Fibroblast of lung (primary cell): ENCODE results near the gene CAMK2G. TPM values are rescaled to one million over a fixed set of nuclear protein-coding genes. Genes with fewer than 3 reads are reported as not detected.

Experiments used
- DNase-seq, 2 donors: peaks; one replicate each; pipeline versions ENCODE4 v3.0.0 to v3.0.0-alpha.2; 2010; ENCODE audit warnings: low read depth in 2 of 2
- H2AFZ ChIP-seq: 2 replicates; pipeline ENCODE4 v1.5.1; 2012; ENCODE audit warnings: low read length, control low read depth, inconsistent platforms
- H3K27ac ChIP-seq: 2 replicates; pipeline ENCODE4 v1.5.1; 2011; ENCODE audit warnings: low read length, control low read depth; ENCODE audit not compliant: insufficient read depth
- H3K27me3 ChIP-seq: 2 replicates; pipeline ENCODE4 v1.5.1; 2011; ENCODE audit warnings: mild to moderate bottlenecking, low read length; ENCODE audit not compliant: control insufficient read depth, insufficient read depth
- H3K36me3 ChIP-seq: 2 replicates; pipeline ENCODE4 v1.5.1; 2011; ENCODE audit warnings: low read length; ENCODE audit not compliant: control insufficient read depth, insufficient read depth
- H3K4me1 ChIP-seq: 2 replicates; pipeline ENCODE4 v1.5.1; 2011; ENCODE audit warnings: low read length; ENCODE audit not compliant: control insufficient read depth, insufficient read depth; ENCODE audit errors: extremely low read depth
- H3K4me2 ChIP-seq: 2 replicates; pipeline ENCODE4 v1.5.1; 2011; ENCODE audit warnings: low read length, control low read depth; ENCODE audit not compliant: insufficient read depth; ENCODE audit errors: extremely low read depth
- H3K4me3 ChIP-seq, 4 experiments: fragments of 200-600 bp in 1 of 4; sonication (generic) in 1 of 4; replicated peaks in 1 of 4; 2 replicates each; pipeline ENCODE4 v1.5.1; 2011 to 2016; ENCODE audit warnings: low read length in 4 of 4, low read depth in 3 of 4, mild to moderate bottlenecking in 3 of 4, control low read depth in 2 of 4, inconsistent platforms in 1 of 4, mixed read lengths in 1 of 4; ENCODE audit not compliant: insufficient read depth in 1 of 4; ENCODE audit errors: control extremely low read depth in 1 of 4
- H3K79me2 ChIP-seq: 2 replicates; pipeline ENCODE4 v1.5.1; 2012; ENCODE audit warnings: mild to moderate bottlenecking, low read length, inconsistent platforms; ENCODE audit not compliant: control insufficient read depth, insufficient read depth
- H3K9ac ChIP-seq: 2 replicates; pipeline ENCODE4 v1.5.1; 2011; ENCODE audit warnings: mild to moderate bottlenecking, low read length, control low read depth; ENCODE audit not compliant: insufficient read depth
- H3K9me3 ChIP-seq: 2 replicates; pipeline ENCODE4 v1.5.1; 2012; ENCODE audit warnings: low read depth, low read length; ENCODE audit not compliant: control insufficient read depth, insufficient read depth
- H4K20me1 ChIP-seq: 2 replicates; pipeline ENCODE4 v1.5.1; 2011; ENCODE audit warnings: low read length; ENCODE audit not compliant: control insufficient read depth, insufficient read depth; ENCODE audit errors: extremely low read depth
- CTCF ChIP-seq, 2 donors: IDR thresholded peaks in 1 of 2; conservative IDR thresholded peaks in 1 of 2; 1 replicate in 1 of 2; 2 replicates in 1 of 2; pipeline ENCODE4 v1.5.1; 2011 to 2012; ENCODE audit warnings: low read length in 2 of 2, control low read depth in 1 of 2, inconsistent platforms in 1 of 2, low read depth in 1 of 2, mild to moderate bottlenecking in 1 of 2
- EZH2 ChIP-seq: IDR thresholded peaks from 2 replicates; pipeline ENCODE4 v1.5.1; 2012; ENCODE audit warnings: low read length, control low read depth, mild to moderate bottlenecking; ENCODE audit errors: missing control alignments
- polyA plus RNA-seq, 2 donors: library from polyadenylated mRNA; depleted of rRNA in 1 of 2; stranded (reverse) in 1 of 2; unstranded in 1 of 2; fragments of >200 nt; gene quantifications; 2 replicates each; pipeline ENCODE4 v1.2.1, GENCODE V29; 2011 to 2012; ENCODE audit warnings: missing spikeins in 1 of 2
- total RNA-seq: library from RNA; depleted of rRNA; stranded (reverse); fragments of >200 nt; gene quantifications from 2 replicates; pipeline ENCODE4 v1.2.1, GENCODE V29; 2014

The CAMK2G gene
- total and polyA plus RNA-seq, 2 donors (not counting 1 experiment from before 2014, with no cell fraction given): 25.9 to 32.2 TPM

- Histone ChIP-seq H3K27me3 (no peaks in the 10 kb centered on the region), H3K79me2 (peaks cover under 1% of the 10 kb centered on the region), H3K36me3 (peaks cover 9% of the 10 kb centered on the region), H3K4me3 (no peak overlapping the region), H2AFZ (no peak overlapping the region), H3K4me2 (no peak overlapping the region), H4K20me1 (no peaks in the 10 kb centered on the region), H3K9ac (no peak overlapping the region), H3K27ac (no peak overlapping the region), H3K9me3 (no peaks in the 10 kb centered on the region), H3K4me1 (peaks cover 4% of the 10 kb centered on the region)
- DNase-seq: no peak
- no peak for TF ChIP-seq EZH2
- TF ChIP-seq CTCF (conservative IDR thresholded peaks at IDR 0.05 in 1 of 2, IDR thresholded peaks at IDR 0.05 in 1 of 2; ENCODE audit: low read depth in 1 of 2, low read length in 2 of 2): no peak
These were observed 58.7 kb downstream of the CAMK2G start for GRCh38 chr10:73815719-73816030.

GRCh38 chr10:73814896-73815718 is 59.2 kb downstream of the CAMK2G start:
- H3K4me2 ChIP-seq: no peak overlapping the region

More at GRCh38 chr10:73814896-73815718, 59.2 kb downstream of the CAMK2G start:
- H3K27me3 ChIP-seq: no peaks in the 10 kb centered on the region
- TF ChIP-seq CTCF (conservative IDR thresholded peaks at IDR 0.05 in 1 of 2, IDR thresholded peaks at IDR 0.05 in 1 of 2; ENCODE audit: low read depth in 1 of 2, low read length in 2 of 2) (peak in 1 of 2 donors; percentile 6), EZH2 (no peak)
- DNase-seq: no peak
- H4K20me1 ChIP-seq: no peaks in the 10 kb centered on the region
- H2AFZ ChIP-seq: no peak overlapping the region
- no peak overlapping the region for H3K4me3 ChIP-seq
- peaks cover 9% of the 10 kb centered on the region for H3K36me3 ChIP-seq
- peaks cover 4% of the 10 kb centered on the region for H3K79me2 ChIP-seq
- H3K9ac ChIP-seq: no peak overlapping the region
- H3K9me3 ChIP-seq: no peaks in the 10 kb centered on the region
- H3K27ac ChIP-seq: no peak overlapping the region
- peaks cover 4% of the 10 kb centered on the region for H3K4me1 ChIP-seq
